HepG2 (cell line): ENCODE measurements around the gene AKR1A1. TPM values are rescaled to one million over a fixed set of nuclear protein-coding genes. Genes with fewer than 3 reads are reported as not detected.

ENCODE experiments used
- ATF1 ChIP-seq: IDR thresholded peaks from 2 replicates; pipeline ENCODE4 v1.6.1; 2016; ENCODE audit warnings: mild to moderate bottlenecking, control low read depth
- CBX1 ChIP-seq: IDR thresholded peaks from one replicate; pipeline ENCODE4 v1.6.1; 2016; ENCODE audit warnings: antibody characterized with exemption, low read depth
- CBX5 ChIP-seq: sonication (generic); formaldehyde crosslinking; IDR thresholded peaks from 2 replicates; pipeline ENCODE4 v1.4.0; 2020; ENCODE audit warnings: missing genetic modification reagents, borderline replicate concordance
- ELF3 ChIP-seq: IDR thresholded peaks from 2 replicates; pipeline ENCODE4 v1.6.1; 2016; ENCODE audit warnings: missing genetic modification reagents, missing compliant biosample characterization
- JDP2 ChIP-seq: sonication (generic); formaldehyde crosslinking; IDR thresholded peaks from 2 replicates; pipeline ENCODE4 v1.8.1; 2022; ENCODE audit warnings: missing genetic modification reagents, borderline replicate concordance
- KDM6A ChIP-seq: IDR thresholded peaks from 2 replicates; pipeline ENCODE4 v1.6.1; 2016; ENCODE audit warnings: low read depth
- NR2F2 ChIP-seq: IDR thresholded peaks from 2 replicates; pipeline ENCODE4 v1.6.1; 2012; ENCODE audit warnings: low read depth, inconsistent platforms, borderline replicate concordance
- RAD21 ChIP-seq: fragments of 450-650 bp; formaldehyde crosslinking; IDR thresholded peaks from 2 replicates; pipeline ENCODE4 v1.5.0; 2020; ENCODE audit warnings: mild to moderate bottlenecking
- RBM22 ChIP-seq: fragments of 200-400 bp; formaldehyde crosslinking; optimal IDR thresholded peaks from 2 replicates; pipeline ENCODE3; 2017; ENCODE audit warnings: mild to moderate bottlenecking, low read length, moderate library complexity
- SIX4 ChIP-seq: sonication (generic); formaldehyde crosslinking; IDR thresholded peaks from 2 replicates; pipeline ENCODE4 v1.4.0; 2020; ENCODE audit warnings: missing genetic modification reagents
- SUZ12 ChIP-seq: fragments of 150-350 bp; IDR thresholded peaks from 2 replicates; pipeline ENCODE4 v1.6.1; 2014; ENCODE audit warnings: low read depth, low read length
- TAF1 ChIP-seq: sonication (generic); formaldehyde crosslinking; IDR thresholded peaks from 2 replicates; pipeline ENCODE4 v1.4.0; 2020; ENCODE audit warnings: missing genetic modification reagents
- ZFP37 ChIP-seq: sonication (generic); formaldehyde crosslinking; IDR thresholded peaks from 2 replicates; pipeline ENCODE4 v1.4.0; 2020; ENCODE audit warnings: missing genetic modification reagents, borderline replicate concordance
- ZIK1 ChIP-seq: sonication (generic); formaldehyde crosslinking; IDR thresholded peaks from 2 replicates; pipeline ENCODE4 v1.5.0; 2020; ENCODE audit warnings: mild to moderate bottlenecking, low read depth, missing genetic modification reagents, borderline replicate concordance
- ZNF530 ChIP-seq: sonication (generic); formaldehyde crosslinking; IDR thresholded peaks from 2 replicates; pipeline ENCODE4 v1.5.0; 2020; ENCODE audit warnings: low read depth, mild to moderate bottlenecking, missing genetic modification reagents
- ZNF720 ChIP-seq: sonication (generic); formaldehyde crosslinking; IDR thresholded peaks from 2 replicates; pipeline ENCODE4 v1.4.0; 2020; ENCODE audit warnings: missing genetic modification reagents
- ZNF792 ChIP-seq: IDR thresholded peaks from 2 replicates; pipeline ENCODE4 v1.6.1; 2016
- ZNF879 ChIP-seq: sonication (generic); formaldehyde crosslinking; IDR thresholded peaks from 2 replicates; pipeline ENCODE4 v1.8.1; 2023; ENCODE audit warnings: missing genetic modification reagents
- polyA plus RNA-seq, 8 experiments: library from polyadenylated mRNA; depleted of rRNA in 3 of 8; stranded (reverse) in 7 of 8; unstranded in 1 of 8; fragments of >200 nt; fragmentation: Illumina TruSeq in 4 of 8; extraction: Trizol in 4 of 8; gene quantifications; 2 replicates each; pipeline versions ENCODE4 v1.2.1 to v1.2.3, GENCODE V29; 2011 to 2016; ENCODE audit warnings: low read depth in 4 of 8, missing spikeins in 1 of 8, mixed read lengths in 1 of 8; ENCODE audit not compliant: insufficient read depth in 1 of 8
- total RNA-seq, 5 experiments: library from RNA; depleted of rRNA; stranded (reverse); fragments of >200 nt; fragmentation: Illumina TruSeq; extraction: Trizol; gene quantifications; 2 replicates each; pipeline ENCODE4 v1.2.3, GENCODE V29; 2016; ENCODE audit warnings: low read depth in 1 of 5
- TF ChIP-seq, protein P1 (sequence below): IDR thresholded peaks from 2 replicates; pipeline ENCODE4 v1.6.1; 2012; ENCODE audit warnings: inconsistent platforms
- TF ChIP-seq, protein P2 (sequence below): sonication (generic); formaldehyde crosslinking; IDR thresholded peaks from 2 replicates; pipeline ENCODE4 v1.4.0; 2020; ENCODE audit warnings: low read depth, mild to moderate bottlenecking, missing genetic modification reagents
- TF ChIP-seq, protein P3 (sequence below): sonication (generic); formaldehyde crosslinking; IDR thresholded peaks from 2 replicates; pipeline ENCODE4 v1.9.0; 2021; ENCODE audit warnings: mild to moderate bottlenecking, missing genetic modification reagents
- TF ChIP-seq, protein P4 (sequence below): IDR thresholded peaks from 2 replicates; pipeline ENCODE4 v1.6.1; 2012; ENCODE audit warnings: low read depth, low read length, improper control_type of control experiment

The AKR1A1 gene
- total and polyA plus RNA-seq, 2 of the 13 experiments (the other 11 are each of a cell fraction or from before 2014, with no cell fraction given): 181 to 217 TPM

DNA sequence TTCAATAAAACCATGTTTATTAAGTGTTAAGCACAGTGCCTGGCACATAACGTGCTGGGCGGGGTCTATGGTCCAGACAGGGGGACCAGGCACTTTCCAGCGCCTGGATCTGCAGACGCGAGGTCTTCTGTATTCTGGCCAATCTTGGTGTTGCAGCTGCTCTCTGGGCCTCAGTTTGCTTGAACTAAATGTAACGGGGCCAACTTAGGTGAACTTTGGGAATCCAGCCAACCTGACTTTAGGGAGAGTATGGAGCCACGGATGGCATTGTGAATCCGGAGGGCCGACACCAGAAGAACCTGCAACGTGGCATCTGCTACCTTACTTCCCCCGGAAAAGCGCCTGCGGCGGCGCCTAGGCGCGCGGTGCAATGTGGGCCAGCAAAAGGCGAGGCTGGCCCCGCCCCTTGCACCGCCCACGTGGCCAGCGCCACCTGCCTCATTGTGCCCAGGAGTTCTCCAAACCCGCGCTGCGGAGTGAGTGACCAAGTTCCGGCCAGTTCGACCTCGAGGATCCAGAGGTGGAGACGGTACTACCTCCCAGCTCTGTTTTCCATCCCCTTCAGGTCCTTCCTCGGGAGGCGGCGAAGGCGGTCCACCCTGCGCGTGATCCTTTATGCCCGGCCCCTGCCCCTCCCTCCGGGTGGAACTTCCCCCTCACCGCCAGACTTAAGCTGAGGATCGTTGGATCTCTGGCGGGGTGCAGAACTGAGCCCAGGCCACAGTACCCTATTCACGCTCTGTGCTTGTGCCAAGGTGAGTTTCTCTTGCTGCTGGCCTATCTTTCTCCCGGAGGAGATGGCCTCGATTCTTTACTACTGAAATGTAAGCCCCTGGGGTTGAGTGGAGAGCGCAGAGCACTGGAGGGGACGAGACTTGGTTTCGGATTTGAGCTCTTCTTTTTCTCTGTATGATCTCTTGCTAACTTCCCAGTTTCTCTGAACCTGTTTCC is at the start of gene AKR1A1 (continued):
- TF ChIP-seq JDP2 (CRISPR knock-in tag) (no peak), ZFP37 (peak; percentile 66; the same call in 1 of the 2 replicates), ZIK1 (peak; percentile 96; the same call in 1 of the 2 replicates), NR2F2 (no peak), RAD21 (CRISPR knock-in tag) (peak; percentile 54), ZNF879 (peak; percentile 98), ZNF792 (CRISPR knock-in tag) (peak; percentile 63), ELF3 (CRISPR knock-in tag) (no peak; the same call in 1 of the 2 replicates), CBX5 (CRISPR knock-in tag) (peak; percentile 38; the same call in 1 of the 2 replicates), TAF1 (CRISPR knock-in tag) (peak; percentile 92), RBM22 (no peak), KDM6A (no peak), ZNF720 (CRISPR knock-in tag) (no peak), CBX1 (peak; percentile 88), ZNF530 (CRISPR knock-in tag) (no peak), SUZ12 (peak; percentile 33; the same call in 1 of the 2 replicates), ATF1 (no peak), SIX4 (CRISPR knock-in tag) (no peak; the same call in 1 of the 2 replicates)
- TF ChIP-seq, protein P1, sequence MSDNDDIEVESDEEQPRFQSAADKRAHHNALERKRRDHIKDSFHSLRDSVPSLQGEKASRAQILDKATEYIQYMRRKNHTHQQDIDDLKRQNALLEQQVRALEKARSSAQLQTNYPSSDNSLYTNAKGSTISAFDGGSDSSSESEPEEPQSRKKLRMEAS: peak; percentile 99
- TF ChIP-seq, protein P2, sequence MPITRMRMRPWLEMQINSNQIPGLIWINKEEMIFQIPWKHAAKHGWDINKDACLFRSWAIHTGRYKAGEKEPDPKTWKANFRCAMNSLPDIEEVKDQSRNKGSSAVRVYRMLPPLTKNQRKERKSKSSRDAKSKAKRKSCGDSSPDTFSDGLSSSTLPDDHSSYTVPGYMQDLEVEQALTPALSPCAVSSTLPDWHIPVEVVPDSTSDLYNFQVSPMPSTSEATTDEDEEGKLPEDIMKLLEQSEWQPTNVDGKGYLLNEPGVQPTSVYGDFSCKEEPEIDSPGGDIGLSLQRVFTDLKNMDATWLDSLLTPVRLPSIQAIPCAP (CRISPR knock-in tag): 0 out of 2 replicates have a peak, but pooled peaks have one; percentile 73
- TF ChIP-seq, protein P3, sequence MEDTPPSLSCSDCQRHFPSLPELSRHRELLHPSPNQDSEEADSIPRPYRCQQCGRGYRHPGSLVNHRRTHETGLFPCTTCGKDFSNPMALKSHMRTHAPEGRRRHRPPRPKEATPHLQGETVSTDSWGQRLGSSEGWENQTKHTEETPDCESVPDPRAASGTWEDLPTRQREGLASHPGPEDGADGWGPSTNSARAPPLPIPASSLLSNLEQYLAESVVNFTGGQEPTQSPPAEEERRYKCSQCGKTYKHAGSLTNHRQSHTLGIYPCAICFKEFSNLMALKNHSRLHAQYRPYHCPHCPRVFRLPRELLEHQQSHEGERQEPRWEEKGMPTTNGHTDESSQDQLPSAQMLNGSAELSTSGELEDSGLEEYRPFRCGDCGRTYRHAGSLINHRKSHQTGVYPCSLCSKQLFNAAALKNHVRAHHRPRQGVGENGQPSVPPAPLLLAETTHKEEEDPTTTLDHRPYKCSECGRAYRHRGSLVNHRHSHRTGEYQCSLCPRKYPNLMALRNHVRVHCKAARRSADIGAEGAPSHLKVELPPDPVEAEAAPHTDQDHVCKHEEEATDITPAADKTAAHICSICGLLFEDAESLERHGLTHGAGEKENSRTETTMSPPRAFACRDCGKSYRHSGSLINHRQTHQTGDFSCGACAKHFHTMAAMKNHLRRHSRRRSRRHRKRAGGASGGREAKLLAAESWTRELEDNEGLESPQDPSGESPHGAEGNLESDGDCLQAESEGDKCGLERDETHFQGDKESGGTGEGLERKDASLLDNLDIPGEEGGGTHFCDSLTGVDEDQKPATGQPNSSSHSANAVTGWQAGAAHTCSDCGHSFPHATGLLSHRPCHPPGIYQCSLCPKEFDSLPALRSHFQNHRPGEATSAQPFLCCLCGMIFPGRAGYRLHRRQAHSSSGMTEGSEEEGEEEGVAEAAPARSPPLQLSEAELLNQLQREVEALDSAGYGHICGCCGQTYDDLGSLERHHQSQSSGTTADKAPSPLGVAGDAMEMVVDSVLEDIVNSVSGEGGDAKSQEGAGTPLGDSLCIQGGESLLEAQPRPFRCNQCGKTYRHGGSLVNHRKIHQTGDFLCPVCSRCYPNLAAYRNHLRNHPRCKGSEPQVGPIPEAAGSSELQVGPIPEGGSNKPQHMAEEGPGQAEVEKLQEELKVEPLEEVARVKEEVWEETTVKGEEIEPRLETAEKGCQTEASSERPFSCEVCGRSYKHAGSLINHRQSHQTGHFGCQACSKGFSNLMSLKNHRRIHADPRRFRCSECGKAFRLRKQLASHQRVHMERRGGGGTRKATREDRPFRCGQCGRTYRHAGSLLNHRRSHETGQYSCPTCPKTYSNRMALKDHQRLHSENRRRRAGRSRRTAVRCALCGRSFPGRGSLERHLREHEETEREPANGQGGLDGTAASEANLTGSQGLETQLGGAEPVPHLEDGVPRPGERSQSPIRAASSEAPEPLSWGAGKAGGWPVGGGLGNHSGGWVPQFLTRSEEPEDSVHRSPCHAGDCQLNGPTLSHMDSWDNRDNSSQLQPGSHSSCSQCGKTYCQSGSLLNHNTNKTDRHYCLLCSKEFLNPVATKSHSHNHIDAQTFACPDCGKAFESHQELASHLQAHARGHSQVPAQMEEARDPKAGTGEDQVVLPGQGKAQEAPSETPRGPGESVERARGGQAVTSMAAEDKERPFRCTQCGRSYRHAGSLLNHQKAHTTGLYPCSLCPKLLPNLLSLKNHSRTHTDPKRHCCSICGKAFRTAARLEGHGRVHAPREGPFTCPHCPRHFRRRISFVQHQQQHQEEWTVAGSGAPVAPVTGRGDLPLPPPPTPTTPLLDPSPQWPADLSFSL (CRISPR knock-in tag): no peak
- TF ChIP-seq, protein P4, sequence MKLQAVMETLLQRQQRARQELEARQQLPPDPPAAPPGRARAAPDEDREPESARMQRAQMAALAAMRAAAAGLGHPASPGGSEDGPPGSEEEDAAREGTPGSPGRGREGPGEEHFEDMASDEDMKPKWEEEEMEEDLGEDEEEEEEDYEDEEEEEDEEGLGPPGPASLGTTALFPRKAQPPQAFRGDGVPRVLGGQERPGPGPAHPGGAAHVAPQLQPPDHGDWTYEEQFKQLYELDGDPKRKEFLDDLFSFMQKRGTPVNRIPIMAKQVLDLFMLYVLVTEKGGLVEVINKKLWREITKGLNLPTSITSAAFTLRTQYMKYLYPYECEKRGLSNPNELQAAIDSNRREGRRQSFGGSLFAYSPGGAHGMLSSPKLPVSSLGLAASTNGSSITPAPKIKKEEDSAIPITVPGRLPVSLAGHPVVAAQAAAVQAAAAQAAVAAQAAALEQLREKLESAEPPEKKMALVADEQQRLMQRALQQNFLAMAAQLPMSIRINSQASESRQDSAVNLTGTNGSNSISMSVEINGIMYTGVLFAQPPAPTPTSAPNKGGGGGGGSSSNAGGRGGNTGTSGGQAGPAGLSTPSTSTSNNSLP: no peak
